HCT116 (cell line): ENCODE data around the gene CDH3.

Source experiments
- EGR1 ChIP-seq: IDR thresholded peaks from 2 replicates; pipeline ENCODE4 v1.6.1; 2012; ENCODE audit warnings: low read depth
- POLR2A ChIP-seq: IDR thresholded peaks from 2 replicates; pipeline ENCODE4 v1.7.0; 2011; ENCODE audit warnings: borderline replicate concordance; ENCODE audit not compliant: insufficient read depth, insufficient read length; ENCODE audit errors: extremely low read depth
- TCF7L2 ChIP-seq: IDR thresholded peaks from 2 replicates; pipeline ENCODE4 v1.7.0; 2011; ENCODE audit warnings: borderline replicate concordance, inconsistent platforms; ENCODE audit not compliant: insufficient read depth, insufficient read length; ENCODE audit errors: extremely low read depth
- ZBTB33 ChIP-seq: IDR thresholded peaks from 2 replicates; pipeline ENCODE4 v1.6.1; 2011; ENCODE audit warnings: mild to moderate bottlenecking, low read length, moderate library complexity; ENCODE audit not compliant: insufficient replicate concordance; ENCODE audit errors: extremely low read depth
- ZNF274 ChIP-seq: fragments of 200-500 bp; sonication (Bioruptor generic); IDR thresholded peaks from 2 replicates; pipeline ENCODE4 v1.6.1; 2014; ENCODE audit warnings: mild to moderate bottlenecking, low read depth, low read length, inconsistent platforms
- TF ChIP-seq, protein P1 (sequence below), 3 experiments: fragments of 200-600 bp in 1 of 3; sonication (generic) in 1 of 3; IDR thresholded peaks in 2 of 3; conservative IDR thresholded peaks in 1 of 3; 2 replicates each; pipeline ENCODE4 v1.5.1; 2012 to 2017; ENCODE audit warnings: low read depth in 2 of 3, low read length in 2 of 3, antibody characterized with exemption in 1 of 3, borderline replicate concordance in 1 of 3, control low read depth in 1 of 3, mild to moderate bottlenecking in 1 of 3, mixed read lengths in 1 of 3, mixed run types in 1 of 3, moderate library complexity in 1 of 3; ENCODE audit not compliant: insufficient read depth in 1 of 3

GRCh38 chr16:68636064-68636560 lies 9.0 kb upstream of the CDH3 start:
- TF ChIP-seq EGR1 (no peak), ZBTB33 (no peak), TCF7L2 (no peak), ZNF274 (no peak), POLR2A (no peak)
- TF ChIP-seq, protein P1, sequence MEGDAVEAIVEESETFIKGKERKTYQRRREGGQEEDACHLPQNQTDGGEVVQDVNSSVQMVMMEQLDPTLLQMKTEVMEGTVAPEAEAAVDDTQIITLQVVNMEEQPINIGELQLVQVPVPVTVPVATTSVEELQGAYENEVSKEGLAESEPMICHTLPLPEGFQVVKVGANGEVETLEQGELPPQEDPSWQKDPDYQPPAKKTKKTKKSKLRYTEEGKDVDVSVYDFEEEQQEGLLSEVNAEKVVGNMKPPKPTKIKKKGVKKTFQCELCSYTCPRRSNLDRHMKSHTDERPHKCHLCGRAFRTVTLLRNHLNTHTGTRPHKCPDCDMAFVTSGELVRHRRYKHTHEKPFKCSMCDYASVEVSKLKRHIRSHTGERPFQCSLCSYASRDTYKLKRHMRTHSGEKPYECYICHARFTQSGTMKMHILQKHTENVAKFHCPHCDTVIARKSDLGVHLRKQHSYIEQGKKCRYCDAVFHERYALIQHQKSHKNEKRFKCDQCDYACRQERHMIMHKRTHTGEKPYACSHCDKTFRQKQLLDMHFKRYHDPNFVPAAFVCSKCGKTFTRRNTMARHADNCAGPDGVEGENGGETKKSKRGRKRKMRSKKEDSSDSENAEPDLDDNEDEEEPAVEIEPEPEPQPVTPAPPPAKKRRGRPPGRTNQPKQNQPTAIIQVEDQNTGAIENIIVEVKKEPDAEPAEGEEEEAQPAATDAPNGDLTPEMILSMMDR (IDR thresholded peaks at IDR 0.05 in 2 of 3, conservative IDR thresholded peaks at IDR 0.05 in 1 of 3; ENCODE audit: borderline replicate concordance in 1 of 3, insufficient read depth in 1 of 3, low read depth in 2 of 3, low read length in 2 of 3) = no peak
